NCI-H526 treated with DMSO at 0.1 percent for 48 hours (cell line): ENCODE data around the gene LGALS3BP.
"Not testable (repeated sequence)": the region's sequence is repeated elsewhere in the genome, so short reads cannot be mapped to it uniquely, and the experiment has no call there.

Source experiments
- DNase-seq: peaks from one replicate; lab custom pipeline; 2025; lab: John Stamatoyannopoulos, UW

LGALS3BP gene

DNA sequence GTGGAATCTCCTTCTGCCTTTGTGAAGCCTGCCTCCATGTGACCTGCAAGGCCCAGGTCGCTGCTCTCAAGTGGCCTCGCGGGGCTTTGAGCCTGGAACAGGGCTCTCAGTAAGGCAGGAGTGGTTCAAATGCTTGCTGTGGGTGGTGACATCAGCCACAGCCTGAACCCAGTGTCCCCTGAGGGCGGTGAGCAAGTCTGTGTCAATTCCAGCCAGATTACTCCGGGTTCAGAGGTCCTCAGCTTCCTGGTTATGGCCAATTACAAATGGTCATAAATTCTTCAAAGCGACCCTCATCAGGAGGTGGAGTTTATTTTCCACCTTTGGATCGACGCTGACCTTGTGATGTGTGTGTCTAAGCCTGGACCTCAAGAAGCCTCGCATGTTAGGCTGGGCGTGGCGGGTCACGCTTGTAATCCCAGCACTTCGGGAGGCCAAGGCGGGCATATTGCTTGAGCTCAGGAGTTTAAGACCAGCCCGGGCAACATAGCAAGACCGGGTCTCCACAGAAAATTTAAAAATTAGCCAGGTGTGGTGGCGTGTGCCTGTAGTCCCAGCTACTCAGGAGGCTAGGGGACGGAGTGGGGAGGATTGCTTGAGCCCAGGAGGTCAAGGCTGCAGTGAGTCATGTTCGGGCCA lies 17.3 kb downstream of the LGALS3BP start:
- no peak for DNase-seq

DNA sequence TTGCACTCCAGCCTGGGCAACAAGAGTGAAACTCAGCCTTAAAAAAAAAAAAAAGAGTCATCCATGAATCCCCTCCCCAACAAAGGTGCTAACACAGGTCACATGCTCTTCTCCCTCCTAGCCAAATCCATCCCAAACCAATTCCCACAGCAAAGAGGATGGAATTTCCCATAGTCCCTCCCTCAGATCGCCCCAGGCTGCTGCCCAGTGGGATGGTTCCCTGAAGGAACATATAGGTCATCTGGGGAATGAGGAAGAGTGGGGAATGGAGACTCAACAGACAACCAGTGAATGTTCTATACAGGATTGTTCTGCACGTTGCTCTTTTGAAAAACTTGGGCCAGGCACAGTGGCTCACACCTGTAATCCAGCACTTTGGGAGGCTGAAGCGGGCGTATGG lies 18.2 kb downstream of the LGALS3BP start:
- no peak for DNase-seq

DNA sequence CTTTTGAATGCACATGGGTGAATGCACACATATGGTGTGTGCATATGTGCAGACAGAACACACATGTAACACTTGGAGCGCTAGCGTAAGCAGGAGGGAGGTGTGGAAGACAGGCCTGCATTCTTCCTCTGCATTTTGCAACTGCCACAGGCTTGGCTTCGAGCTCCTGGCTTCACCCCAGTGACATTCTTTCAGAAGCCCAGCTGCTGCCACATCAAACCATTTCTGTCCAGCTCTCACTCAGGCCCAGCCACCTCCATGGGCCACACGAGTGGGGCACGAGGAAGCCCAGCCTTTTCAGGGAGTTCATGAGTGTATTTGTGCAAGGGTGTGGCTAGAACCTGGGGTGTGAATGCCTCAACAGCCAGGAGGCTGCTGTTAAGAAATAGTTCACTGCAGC lies 18.8 kb downstream of the LGALS3BP start:
- DNase-seq = no peak

DNA sequence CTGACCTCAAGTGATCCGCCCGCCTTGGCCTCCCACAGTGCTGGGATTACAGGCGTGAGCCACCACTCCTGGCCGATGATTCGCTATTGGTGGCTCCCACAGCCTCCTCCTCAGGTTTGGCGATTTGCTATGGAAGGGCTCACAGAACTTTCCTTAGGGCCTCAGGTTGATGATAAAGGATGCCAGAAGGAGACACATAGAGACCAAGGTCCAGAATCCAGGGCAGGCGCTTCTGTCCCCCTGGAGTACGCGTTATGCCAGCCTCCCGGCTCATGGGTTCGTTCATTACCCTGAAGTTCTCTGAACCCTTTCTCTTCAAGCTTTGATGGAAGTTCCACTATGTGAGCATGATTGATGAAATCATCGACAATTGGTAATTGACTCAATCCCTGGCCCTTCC lies 19.9 kb downstream of the LGALS3BP start:
- no peak for DNase-seq

DNA sequence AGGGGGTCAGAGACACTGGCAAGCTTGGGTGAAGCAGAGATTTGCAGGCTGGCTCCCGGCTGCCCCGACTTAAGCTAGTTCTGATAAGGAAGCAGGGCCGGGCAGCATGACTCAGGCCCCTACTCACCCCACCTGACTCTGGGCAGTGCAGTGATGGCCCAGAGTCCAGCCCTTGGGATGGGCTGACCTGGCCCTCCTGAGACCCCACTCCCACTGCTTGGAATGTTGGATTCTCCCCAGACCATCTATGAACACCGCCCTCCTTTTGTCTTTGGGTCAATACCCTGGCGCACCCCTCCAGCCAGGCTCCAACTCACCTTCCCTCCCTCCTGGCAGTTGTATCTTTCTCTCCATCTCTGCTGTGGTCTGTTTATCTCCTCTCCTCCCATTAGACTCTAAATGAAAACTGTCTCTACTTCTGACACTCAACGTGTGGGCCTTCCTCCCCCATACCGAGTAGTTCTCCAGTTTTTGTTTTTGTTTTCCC lies 21.0 kb downstream of the LGALS3BP start:
- DNase-seq = no peak

DNA sequence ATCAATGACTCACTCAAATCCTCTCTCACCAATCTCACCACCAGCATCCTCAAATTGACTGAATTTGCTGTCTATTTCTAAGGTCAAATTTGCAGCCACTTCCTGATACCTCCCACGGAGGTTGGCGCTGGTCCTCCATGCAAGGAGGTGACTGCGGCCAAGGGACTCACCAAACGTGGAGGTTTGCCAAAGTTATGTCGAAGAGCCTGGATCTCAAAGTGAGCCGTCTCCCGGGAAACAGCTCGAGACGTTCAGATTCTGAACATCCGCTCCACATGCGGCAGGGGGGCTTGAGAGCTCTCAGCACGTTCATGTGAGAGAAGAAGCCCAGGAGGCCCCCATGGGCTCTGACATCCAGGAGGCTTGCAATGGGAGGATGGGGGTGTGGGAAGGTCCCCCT lies 22.6 kb downstream of the LGALS3BP start:
- DNase-seq = no peak

DNA sequence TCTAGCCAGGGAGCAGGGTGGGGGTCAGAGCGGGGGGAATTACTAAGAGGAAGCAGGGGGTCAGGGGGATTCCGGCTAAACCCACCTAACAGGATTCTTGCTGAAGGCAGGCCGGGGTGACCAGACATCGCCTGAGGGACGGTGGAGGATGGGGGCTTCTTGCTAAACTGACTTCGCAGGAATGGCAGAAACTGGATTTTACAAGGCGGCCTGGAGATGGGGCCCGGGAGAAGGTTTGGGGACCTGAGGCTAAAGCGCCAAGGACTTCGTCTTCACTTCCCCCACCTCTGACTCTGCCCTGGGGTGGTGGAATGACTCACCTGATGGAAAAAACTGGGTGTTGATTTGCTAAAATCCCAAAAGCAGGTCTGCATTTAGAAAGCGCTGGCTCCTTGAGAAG lies 23.5 kb downstream of the LGALS3BP start:
- no peak for DNase-seq

DNA sequence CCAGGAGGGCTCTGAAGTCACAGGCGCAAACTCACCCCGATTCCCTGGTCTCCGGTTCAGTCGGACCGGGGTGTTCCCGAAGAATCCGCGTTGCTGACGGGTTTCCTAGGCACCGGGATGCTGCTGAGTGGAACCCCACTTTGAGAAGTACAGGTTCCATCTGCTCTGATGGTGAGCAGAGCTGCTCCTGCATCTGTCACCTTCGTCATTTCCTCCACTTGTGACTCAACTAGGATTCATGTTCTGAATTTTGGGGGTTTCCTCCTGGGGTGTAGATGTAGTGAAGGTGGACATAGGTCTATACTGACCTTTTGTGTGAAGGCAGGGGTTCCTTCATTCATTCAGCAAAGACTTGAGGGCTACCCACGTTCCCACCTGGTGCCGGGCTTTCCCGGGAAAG lies 25.0 kb downstream of the LGALS3BP start:
- no peak for DNase-seq

DNA sequence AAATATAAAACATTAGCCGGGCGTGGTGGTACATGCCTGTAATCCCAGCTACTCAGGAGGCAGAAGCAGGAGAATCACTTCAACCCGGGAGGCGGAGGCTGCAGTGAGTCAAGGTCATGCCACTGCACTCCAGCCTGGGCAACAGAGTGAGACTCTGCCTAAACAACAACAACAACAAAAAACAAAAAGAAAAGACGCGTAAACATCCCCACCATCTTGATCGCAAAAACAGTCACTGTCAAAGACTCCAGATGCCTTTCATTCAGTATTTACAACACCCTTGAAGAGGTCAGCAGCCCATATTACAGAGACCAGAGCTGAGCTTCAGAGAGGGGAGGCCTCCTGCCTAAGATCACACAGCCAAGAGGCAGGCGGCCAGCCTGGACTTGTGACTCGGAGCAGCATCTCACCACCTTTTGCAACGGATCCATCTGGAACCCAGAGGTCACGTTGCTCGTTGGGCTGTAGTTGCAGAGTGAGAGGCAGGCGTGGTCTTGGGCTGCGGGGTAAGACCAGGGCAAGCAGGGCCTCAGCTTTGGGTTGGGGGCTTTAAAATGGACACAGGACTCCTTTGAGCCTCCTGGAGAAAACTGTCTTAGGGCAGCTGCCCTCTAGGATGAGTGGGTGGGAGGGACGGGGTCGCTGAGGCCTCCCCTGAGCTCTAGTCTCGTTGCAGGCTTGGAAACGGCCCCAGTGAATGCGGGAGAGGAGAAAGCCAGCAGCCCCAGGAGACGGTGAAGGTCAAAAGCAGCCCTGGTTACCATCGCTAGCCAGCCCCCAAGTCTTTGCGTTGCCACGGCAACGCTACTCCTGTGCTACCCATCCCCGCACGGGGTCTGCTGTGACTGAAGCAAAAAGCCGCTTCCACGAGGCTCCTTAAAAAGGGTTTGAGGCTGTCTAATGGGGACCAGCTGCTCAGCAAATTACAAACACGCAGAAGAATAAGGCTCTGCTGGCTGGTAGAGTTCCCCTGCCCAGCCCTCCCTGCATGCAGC lies 26.1 kb downstream of the LGALS3BP start:
- no peak for DNase-seq

DNA sequence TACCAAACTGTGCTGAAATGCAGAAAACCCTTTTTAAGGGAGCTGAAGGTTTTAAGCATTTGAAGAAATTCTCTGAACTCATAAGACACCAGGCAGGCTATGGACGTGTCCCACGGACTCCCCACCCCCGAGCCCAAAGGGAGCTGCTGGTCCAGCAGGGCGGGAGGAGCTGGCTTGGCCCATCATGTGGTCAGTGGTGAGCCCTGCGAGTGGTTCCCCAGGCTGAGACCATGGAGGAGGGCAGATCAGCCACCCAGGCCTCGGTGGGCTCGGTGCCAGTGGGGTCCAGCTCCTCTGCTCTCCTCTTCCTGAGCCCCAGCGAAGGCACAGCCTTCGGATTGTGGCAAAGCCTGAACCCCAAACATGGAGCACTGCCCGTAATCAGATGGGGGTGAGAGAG lies 27.0 kb downstream of the LGALS3BP start:
- DNase-seq = no peak

DNA sequence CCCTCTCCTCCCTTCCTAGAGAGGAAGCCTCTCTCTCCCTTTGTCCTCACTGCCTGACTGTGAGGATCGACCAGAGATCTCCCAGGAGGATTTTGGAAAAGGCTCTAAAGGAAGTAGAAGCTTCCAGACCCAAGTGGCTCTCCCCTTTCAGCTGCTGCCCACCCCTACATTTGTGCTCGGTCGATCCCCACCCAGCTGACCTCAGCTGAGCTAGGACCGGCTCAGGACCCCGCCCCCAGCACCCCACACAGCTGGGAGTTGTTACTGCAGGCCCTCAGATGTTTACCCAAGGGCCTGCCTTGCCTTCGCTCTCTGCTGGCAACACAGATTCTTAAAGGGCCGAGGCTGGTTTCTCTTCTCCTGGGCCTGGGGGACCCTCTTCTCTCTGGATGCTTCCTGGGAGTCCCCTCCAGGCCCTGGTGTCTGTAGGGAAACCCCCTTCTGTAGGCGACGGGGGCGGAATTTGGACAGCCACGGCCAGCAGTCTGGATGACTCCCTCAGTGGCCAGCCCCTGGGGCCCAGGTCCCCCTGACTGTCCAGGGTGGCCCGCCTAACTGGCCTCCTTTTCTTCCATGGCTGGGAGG lies 27.7 kb downstream of the LGALS3BP start:
- no peak for DNase-seq

DNA sequence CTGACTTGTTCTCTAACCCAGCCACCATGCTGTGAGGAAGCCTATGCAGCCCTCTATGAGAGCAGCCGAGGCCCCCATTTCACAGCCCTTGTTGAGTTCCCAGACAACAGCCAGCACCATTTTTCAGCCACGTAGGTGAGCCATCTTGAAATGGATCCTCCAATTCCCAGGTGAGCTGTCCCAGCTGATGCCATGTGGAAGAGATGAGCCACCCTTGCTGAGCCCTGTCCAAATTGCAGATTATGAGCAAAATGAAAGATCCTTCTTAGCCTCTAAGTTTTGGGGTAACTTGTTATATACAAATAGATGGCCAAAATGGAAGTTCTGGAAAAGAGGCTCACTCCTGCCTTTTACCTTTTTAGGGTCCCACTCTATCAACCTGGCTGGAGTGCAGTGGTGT lies 28.9 kb downstream of the LGALS3BP start:
- DNase-seq = no peak

DNA sequence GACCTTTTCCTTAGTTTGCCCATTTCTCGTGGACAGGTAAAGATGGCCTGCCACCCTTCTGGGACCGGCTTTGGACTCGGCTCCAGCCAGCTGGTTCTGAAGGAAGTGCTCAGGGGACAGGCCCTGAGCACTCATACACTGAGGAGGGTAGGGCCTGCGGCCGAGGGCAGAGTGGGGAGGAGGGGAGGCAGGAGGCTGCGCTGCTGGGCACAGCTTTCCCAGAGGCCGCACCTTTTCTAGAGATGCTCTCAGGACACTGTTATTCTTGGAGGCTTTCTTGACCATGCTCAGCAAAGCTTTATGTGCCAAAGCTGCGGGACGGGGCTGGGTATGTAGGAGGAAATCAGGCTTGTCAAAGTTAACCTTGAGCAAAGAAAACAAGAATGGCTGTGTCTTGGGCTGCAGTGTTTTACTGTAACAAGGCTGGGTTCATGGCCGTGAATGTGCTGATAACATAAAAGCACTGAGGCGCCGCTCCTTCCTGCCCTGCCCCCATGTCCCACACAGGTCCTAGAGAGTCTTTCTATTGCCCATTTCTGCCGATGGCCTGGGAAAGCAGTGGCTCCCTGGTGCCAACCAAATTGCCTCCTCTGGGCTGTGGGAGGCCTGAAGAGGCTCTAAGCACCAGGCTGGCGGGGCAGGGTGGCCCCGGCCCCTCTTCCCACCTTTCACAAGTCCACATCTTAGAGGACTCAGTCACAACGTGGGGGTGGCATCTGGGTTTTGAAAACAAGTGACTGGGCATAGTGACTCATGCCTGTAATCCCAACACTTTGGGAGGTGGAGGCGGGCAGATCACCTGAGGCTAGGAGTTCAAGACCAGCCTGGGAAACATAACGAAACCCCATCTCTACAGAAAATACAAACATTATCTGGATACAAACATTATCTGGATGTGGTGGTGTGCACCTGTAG lies 32.2 kb downstream of the LGALS3BP start:
- DNase-seq = no peak

DNA sequence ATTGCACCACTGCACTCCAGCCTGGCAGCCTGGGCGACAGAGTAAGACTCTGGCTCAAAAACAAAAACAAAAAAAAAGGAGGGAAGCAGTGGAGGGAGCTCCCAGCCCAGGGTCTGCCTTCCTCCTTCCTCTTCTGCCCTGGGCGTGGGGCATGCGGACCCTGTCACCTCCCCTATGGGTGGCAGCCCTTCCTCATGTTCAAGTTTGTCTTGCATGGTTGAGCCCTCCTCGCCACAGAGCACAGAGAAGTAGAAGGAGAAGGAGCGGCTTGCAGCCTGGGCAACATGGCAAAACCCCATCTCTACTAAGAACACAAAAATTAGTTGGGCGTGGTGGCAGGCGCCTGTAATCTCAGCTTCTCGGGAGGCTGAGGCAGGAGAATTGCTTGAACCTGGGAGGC lies 33.1 kb downstream of the LGALS3BP start:
- DNase-seq = no peak

DNA sequence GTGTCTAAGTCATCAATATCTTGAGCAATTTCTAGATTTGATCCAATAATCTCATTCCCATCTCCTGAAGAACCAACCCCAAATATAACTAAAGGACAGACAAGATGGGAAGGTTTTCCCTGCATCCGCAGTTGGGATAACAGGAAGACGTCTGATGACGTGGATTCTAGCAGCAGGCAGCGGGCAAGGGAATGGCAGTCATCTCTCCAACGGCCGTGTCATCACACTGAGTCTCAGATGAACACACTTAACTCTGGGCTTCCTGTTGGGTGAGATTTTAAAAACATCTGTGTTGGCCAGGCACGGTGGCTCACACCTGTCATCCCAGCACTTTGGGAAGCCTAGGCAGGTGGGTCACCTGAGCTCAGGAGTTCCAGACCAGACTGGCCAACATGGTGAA lies 33.6 kb downstream of the LGALS3BP start:
- no peak for DNase-seq

DNA sequence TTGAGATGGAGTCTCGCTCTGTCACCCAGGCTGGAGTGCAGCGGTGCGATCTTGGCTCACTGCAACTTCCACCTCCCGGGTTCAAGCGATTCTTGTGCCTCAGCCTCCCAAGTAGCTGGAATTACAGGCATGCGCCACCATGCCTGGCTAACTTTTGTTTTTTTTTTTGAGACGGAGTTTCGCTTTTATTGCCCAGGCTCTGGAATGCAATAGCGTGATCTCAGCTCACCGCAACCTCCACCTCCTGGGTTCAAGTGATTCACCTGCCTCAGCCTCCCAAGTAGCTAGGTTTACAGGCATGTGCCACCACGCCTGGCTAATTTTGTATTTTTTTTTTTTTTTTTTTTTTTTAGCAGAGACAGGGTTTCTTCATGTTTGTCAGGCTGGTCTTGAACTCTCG lies 34.3 kb downstream of the LGALS3BP start:
- not testable (repeated sequence) for DNase-seq

DNA sequence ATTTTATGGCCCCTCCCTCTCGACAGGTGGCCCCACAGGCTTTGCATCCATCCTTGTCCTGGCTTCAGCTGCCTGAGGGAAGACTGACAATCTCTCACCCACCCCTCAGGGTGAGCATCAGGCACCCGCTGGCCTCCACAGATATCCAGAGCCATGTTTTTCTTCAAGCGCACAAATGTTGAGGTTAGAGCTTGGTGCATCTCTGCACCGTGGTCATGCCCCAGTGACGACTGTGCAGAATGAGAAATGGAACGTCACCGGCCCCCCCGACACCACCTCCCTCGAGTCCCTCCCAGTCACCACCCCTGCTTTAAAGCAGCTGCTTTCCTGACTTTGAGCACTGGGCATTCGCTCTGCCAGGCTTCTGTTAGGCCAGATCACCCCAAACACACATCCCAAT lies 34.8 kb downstream of the LGALS3BP start:
- DNase-seq = no peak

DNA sequence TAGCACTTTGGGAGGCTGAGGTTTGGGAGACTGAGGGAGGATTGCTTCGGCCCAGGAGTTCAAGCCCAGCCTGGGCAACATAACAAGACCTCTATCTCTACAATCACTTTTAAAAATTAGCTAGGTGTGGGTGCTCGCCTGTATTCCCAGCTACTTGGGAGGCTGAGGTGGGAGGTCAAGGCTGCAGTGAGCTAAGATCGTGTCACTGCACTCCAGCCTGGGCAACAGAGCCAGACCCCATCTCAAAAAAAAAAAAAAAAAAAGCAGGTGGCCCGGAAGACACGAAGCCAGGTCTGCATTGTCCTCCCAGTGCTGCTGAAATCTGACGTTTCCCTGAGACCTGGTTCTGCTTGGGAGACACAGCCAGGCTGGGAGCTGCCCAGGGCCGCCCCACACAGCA lies 35.7 kb downstream of the LGALS3BP start:
- no peak for DNase-seq

DNA sequence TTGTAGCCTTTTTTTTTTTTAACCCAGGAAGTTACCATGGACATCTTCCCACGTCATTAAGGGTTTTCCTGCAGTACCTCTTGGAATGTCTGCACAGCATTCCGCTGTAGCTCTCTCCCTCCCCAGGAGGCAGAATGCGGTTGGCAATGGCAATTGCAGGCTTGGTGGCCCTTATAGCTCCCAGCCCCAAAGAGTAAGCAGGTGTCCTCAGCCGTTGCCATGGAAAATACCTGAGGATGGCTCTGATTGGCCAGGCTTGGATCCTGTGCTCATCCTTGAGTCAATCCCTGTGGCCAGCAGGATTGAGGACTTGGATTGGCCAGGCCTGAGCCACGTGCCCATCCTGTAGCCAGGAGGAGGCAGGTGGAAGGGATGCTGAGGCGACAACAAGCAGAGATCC lies 39.0 kb downstream of the LGALS3BP start:
- DNase-seq = no peak

DNA sequence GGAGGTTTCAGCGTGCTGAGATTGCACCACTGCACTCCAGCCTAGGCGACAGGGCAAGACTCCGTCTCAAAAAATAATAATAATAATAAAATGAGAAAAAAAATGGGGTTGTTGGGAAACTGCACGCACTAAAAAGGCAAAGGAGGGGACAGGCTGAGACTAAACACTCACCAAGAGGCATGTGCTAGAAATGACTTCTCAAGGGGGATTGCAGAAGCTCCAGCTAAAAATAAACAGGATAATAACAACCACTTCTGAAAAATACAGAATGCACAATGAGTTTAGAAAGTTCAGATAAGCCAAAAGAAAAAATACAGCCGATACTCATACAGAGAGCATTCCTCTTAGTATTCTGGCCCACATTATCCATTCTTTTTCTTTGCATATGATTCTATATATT lies 39.5 kb downstream of the LGALS3BP start:
- no peak for DNase-seq

DNA sequence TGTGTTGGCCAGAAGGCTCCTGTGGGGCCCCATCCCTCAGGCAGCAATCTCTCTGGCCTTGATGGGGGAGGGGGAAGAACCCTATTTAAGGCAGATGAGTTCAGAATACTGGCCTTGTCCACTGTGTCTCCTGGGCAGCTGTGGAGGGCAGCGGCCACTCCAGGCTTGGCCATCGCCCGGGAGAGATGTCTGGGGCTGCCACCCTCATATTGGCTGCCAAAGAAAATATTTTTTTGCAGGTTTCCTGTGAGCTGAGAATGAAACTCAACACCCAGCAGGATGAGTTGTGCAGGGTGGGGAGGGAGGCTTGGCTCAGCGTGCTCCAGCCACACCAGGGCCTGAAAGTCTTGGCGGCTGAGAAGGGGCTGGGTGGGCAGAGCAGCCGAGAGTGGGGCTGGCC lies 40.1 kb downstream of the LGALS3BP start:
- DNase-seq = no peak

DNA sequence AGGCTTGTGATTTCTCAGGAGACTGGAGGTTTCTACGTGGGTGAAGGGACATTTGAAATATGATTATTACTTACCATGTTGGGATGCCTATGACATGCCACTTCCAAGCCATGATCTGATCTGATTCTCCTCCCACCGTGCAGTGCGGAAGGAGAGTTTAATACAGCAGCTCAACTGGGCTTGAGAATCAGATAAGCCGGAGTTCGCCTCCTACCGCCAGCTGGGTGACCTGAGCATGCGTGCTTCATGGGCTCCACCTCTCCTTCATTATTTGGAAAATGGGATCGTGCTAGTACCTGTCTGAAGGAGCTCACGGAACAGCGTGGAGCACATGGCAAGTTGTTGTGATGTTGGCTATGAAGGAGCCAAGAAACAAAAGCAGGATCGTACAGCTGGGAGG lies 42.2 kb downstream of the LGALS3BP start:
- no peak for DNase-seq
